NCI-H1436 treated with DMSO at 0.1 percent for 48 hours (cell line): ENCODE measurements around the gene KMT2E.

Experiments used
- DNase-seq: peaks from one replicate; lab custom pipeline; 2025; lab: John Stamatoyannopoulos, UW

Gene KMT2E

GRCh38 chr7:105073143-105073542 is 59.1 kb downstream of the KMT2E start:
- no peak for DNase-seq

GRCh38 chr7:105079348-105079747 is 65.3 kb downstream of the KMT2E start:
- no peak for DNase-seq

GRCh38 chr7:105084581-105084980 is 70.6 kb downstream of the KMT2E start:
- no peak for DNase-seq

- DNase-seq = no peak
Measured at GRCh38 chr7:105086850-105087249, 72.8 kb downstream of the KMT2E start.

- no peak for DNase-seq
Measured at GRCh38 chr7:105087981-105088380, 74.0 kb downstream of the KMT2E start.

GRCh38 chr7:105088456-105088855 is 74.5 kb downstream of the KMT2E start:
- DNase-seq = no peak

- DNase-seq = no peak
Measured at GRCh38 chr7:105094966-105095365, 81.0 kb downstream of the KMT2E start.

GRCh38 chr7:105096306-105096705 is 82.3 kb downstream of the KMT2E start:
- no peak for DNase-seq

GRCh38 chr7:105097619-105098018 is 83.6 kb downstream of the KMT2E start:
- DNase-seq = no peak

GRCh38 chr7:105098863-105099515 is 85.0 kb downstream of the KMT2E start:
- no peak for DNase-seq

- DNase-seq = no peak
Measured at GRCh38 chr7:105101864-105102263, 87.9 kb downstream of the KMT2E start.

GRCh38 chr7:105102557-105103352 is 88.8 kb downstream of the KMT2E start:
- DNase-seq = no peak

GRCh38 chr7:105105579-105105978 is 91.6 kb downstream of the KMT2E start:
- DNase-seq = no peak

GRCh38 chr7:105106473-105106872 is 92.5 kb downstream of the KMT2E start:
- DNase-seq = no peak

- DNase-seq = no peak
Measured at GRCh38 chr7:105107458-105107857, 93.5 kb downstream of the KMT2E start.

GRCh38 chr7:105112440-105113418 is 98.7 kb downstream of the KMT2E start:
- no peak for DNase-seq

- no peak for DNase-seq
Measured at GRCh38 chr7:105118612-105119600, 104.9 kb downstream of the KMT2E start.

GRCh38 chr7:105122619-105123018 is 108.6 kb downstream of the KMT2E start:
- DNase-seq = no peak

- DNase-seq = no peak
Measured at GRCh38 chr7:105125745-105126144, 111.7 kb downstream of the KMT2E start.

- DNase-seq = no peak
Measured at GRCh38 chr7:105126436-105126975, 112.5 kb downstream of the KMT2E start.

GRCh38 chr7:105127179-105127578 is 113.2 kb downstream of the KMT2E start:
- no peak for DNase-seq
